SK-N-SH (cell line): ENCODE measurements around the gene ATP8B1. TPM values are rescaled to one million over a fixed set of nuclear protein-coding genes. Genes with fewer than 3 reads are reported as not detected.

Source experiments
- CTCF ChIA-PET: fragments of 300-600, 350-600 bp; formaldehyde crosslinking; extraction: SDS; loops from one replicate; lab custom pipeline; 2021; lab: Yijun Ruan, JAX
- POLR2A ChIA-PET: fragments of 350-600 bp; sonication (Branson Sonifier 250); formaldehyde crosslinking; extraction: SDS; loops from one replicate; lab custom pipeline; 2020; ENCODE audit warnings: antibody characterized with exemption, inconsistent platforms; lab: Yijun Ruan, JAX
- DNase-seq: peaks from one replicate; pipeline ENCODE4 v3.0.0; 2012
- H2AFZ ChIP-seq: fragments of 200-600 bp; sonication (generic); 2 replicates; pipeline ENCODE4 v1.8.1; 2016; ENCODE audit warnings: antibody characterized with exemption, mild to moderate bottlenecking, low read depth
- H3F3A ChIP-seq: fragments of 200-600 bp; sonication (generic); replicated peaks from 2 replicates; pipeline ENCODE3; 2016; ENCODE audit warnings: antibody characterized with exemption, mild to moderate bottlenecking; ENCODE audit not compliant: insufficient read depth
- H3K27ac ChIP-seq, 2 experiments: fragments of 200-500 bp in 1 of 2; fragments of 200-600 bp in 1 of 2; sonication (Bioruptor generic) in 1 of 2; sonication (generic), shearing (Covaris generic) in 1 of 2; 2 replicates each; pipeline versions ENCODE4 v1.5.1 to v1.6.1; 2014 to 2016; ENCODE audit warnings: low read depth in 2 of 2, inconsistent platforms in 1 of 2, low read length in 1 of 2, mild to moderate bottlenecking in 1 of 2, mixed read lengths in 1 of 2
- H3K27me3 ChIP-seq: fragments of 200-600 bp; sonication (generic), shearing (Covaris generic); 2 replicates; pipeline ENCODE4 v1.6.1; 2016; ENCODE audit warnings: mixed run types; ENCODE audit not compliant: insufficient read depth
- H3K36me3 ChIP-seq, 2 experiments: fragments of 200-500 bp in 1 of 2; fragments of 200-600 bp in 1 of 2; sonication (Bioruptor generic) in 1 of 2; sonication (generic) in 1 of 2; replicated peaks in 1 of 2; 2 replicates each; pipeline versions ENCODE3 to v1.5.1; 2014 to 2016; ENCODE audit warnings: low read length in 1 of 2, mild to moderate bottlenecking in 1 of 2; ENCODE audit not compliant: insufficient read depth in 2 of 2, control insufficient read depth in 1 of 2
- H3K4me1 ChIP-seq, 2 experiments: fragments of 200-500 bp in 1 of 2; fragments of 200-600 bp in 1 of 2; sonication (Bioruptor generic) in 1 of 2; sonication (generic), shearing (Covaris generic) in 1 of 2; 2 replicates each; pipeline versions ENCODE4 v1.5.1 to v1.6.1; 2014 to 2016; ENCODE audit warnings: low read depth in 1 of 2, low read length in 1 of 2, mixed run types in 1 of 2; ENCODE audit not compliant: insufficient read depth in 2 of 2, control insufficient read depth in 1 of 2
- H3K4me2 ChIP-seq: fragments of 200-600 bp; sonication (generic), shearing (Covaris generic); 2 replicates; pipeline ENCODE4 v1.6.1; 2017; ENCODE audit warnings: mixed run types
- H3K4me3 ChIP-seq, 2 experiments: fragments of 200-500 bp in 1 of 2; fragments of 200-600 bp in 1 of 2; sonication (Bioruptor generic) in 1 of 2; sonication (generic), shearing (Covaris generic) in 1 of 2; 2 replicates each; pipeline versions ENCODE4 v1.5.1 to v1.8.1; 2014 to 2016; ENCODE audit warnings: low read depth in 2 of 2, inconsistent platforms in 1 of 2, low read length in 1 of 2, mild to moderate bottlenecking in 1 of 2, mixed read lengths in 1 of 2, moderate library complexity in 1 of 2
- H3K79me2 ChIP-seq: fragments of 200-600 bp; sonication (generic); 2 replicates; pipeline ENCODE4 v1.8.1; 2017; ENCODE audit warnings: mild to moderate bottlenecking; ENCODE audit not compliant: insufficient read depth
- H3K9ac ChIP-seq: fragments of 200-600 bp; sonication (generic); 2 replicates; pipeline ENCODE4 v1.6.1; 2017; ENCODE audit warnings: mixed run types
- H3K9me2 ChIP-seq: fragments of 200-600 bp; sonication (generic); 2 replicates; pipeline ENCODE4 v1.6.1; 2017; ENCODE audit warnings: mixed run types
- H3K9me3 ChIP-seq: fragments of 200-600 bp; sonication (generic); 2 replicates; pipeline ENCODE4 v1.6.1; 2017; ENCODE audit warnings: mixed run types, mild to moderate bottlenecking, moderate library complexity
- H4K20me1 ChIP-seq: fragments of 200-600 bp; sonication (generic); 2 replicates; pipeline ENCODE4 v1.6.1; 2017; ENCODE audit warnings: mild to moderate bottlenecking, mixed run types; ENCODE audit not compliant: insufficient read depth
- CHD2 ChIP-seq: fragments of 150-350 bp; IDR thresholded peaks from 2 replicates; pipeline ENCODE4 v1.6.1; 2018; ENCODE audit warnings: low read length; ENCODE audit not compliant: partially characterized antibody
- CTCF ChIP-seq: fragments of 200-600 bp; sonication (generic); IDR thresholded peaks from 2 replicates; pipeline ENCODE4 v1.6.1; 2017; ENCODE audit warnings: antibody characterized with exemption, mild to moderate bottlenecking, moderate library complexity
- FOSL2 ChIP-seq: IDR thresholded peaks from 2 replicates; pipeline ENCODE4 v1.4.0; 2012; ENCODE audit warnings: low read depth, mild to moderate bottlenecking, moderate library complexity, borderline replicate concordance
- FOXJ3 ChIP-seq: sonication (generic); formaldehyde crosslinking; IDR thresholded peaks from 2 replicates; pipeline ENCODE4 v1.5.1; 2020; ENCODE audit warnings: mild to moderate bottlenecking, missing genetic modification reagents
- FOXM1 ChIP-seq: IDR thresholded peaks from 2 replicates; pipeline ENCODE4 v1.4.0; 2012; ENCODE audit warnings: low read depth, mild to moderate bottlenecking
- GATA2 ChIP-seq: sonication (generic); formaldehyde crosslinking; IDR thresholded peaks from 2 replicates; pipeline ENCODE4 v1.5.0; 2020; ENCODE audit warnings: mild to moderate bottlenecking, missing genetic modification reagents
- JUND ChIP-seq: IDR thresholded peaks from 2 replicates; pipeline ENCODE4 v1.4.0; 2012
- MAX ChIP-seq: IDR thresholded peaks from 2 replicates; pipeline ENCODE4 v1.4.0; 2012; ENCODE audit warnings: low read depth
- MEF2A ChIP-seq: IDR thresholded peaks from 2 replicates; pipeline ENCODE4 v1.4.0; 2012; ENCODE audit warnings: low read depth, borderline replicate concordance
- MXI1 ChIP-seq: IDR thresholded peaks from 2 replicates; pipeline ENCODE4 v1.6.1; 2012; ENCODE audit warnings: mild to moderate bottlenecking, low read depth, low read length, improper control_type of control experiment
- NRF1 ChIP-seq: IDR thresholded peaks from 2 replicates; pipeline ENCODE4 v1.6.1; 2012; ENCODE audit warnings: low read depth, mild to moderate bottlenecking, low read length
- RAD21 ChIP-seq: IDR thresholded peaks from 2 replicates; pipeline ENCODE4 v1.6.1; 2012; ENCODE audit warnings: mild to moderate bottlenecking, low read length
- RCOR1 ChIP-seq: fragments of 150-350 bp; IDR thresholded peaks from 2 replicates; pipeline ENCODE4 v1.6.1; 2017; ENCODE audit warnings: antibody characterized with exemption, low read length
- RFX5 ChIP-seq: IDR thresholded peaks from 2 replicates; pipeline ENCODE4 v1.6.1; 2012; ENCODE audit warnings: mild to moderate bottlenecking, improper control_type of control experiment, low read length
- SMC3 ChIP-seq: IDR thresholded peaks from 2 replicates; pipeline ENCODE4 v1.6.1; 2012; ENCODE audit warnings: low read depth, low read length, improper control_type of control experiment
- TAF1 ChIP-seq: IDR thresholded peaks from 2 replicates; pipeline ENCODE4 v1.6.1; 2012; ENCODE audit warnings: low read depth, mild to moderate bottlenecking, low read length, moderate library complexity, borderline replicate concordance
- TEAD4 ChIP-seq: IDR thresholded peaks from 2 replicates; pipeline ENCODE4 v1.4.0; 2012; ENCODE audit warnings: mild to moderate bottlenecking, borderline replicate concordance; ENCODE audit not compliant: insufficient read depth
- USF2 ChIP-seq: fragments of 150-350 bp; IDR thresholded peaks from 2 replicates; pipeline ENCODE4 v1.6.1; 2017; ENCODE audit warnings: antibody characterized with exemption, low read length, low read depth, borderline replicate concordance
- ZBTB33 ChIP-seq: IDR thresholded peaks from 2 replicates; pipeline ENCODE4 v1.4.0; 2012; ENCODE audit warnings: low read depth, borderline replicate concordance
- polyA plus RNA-seq, 3 experiments: library from polyadenylated mRNA; depleted of rRNA; stranded (reverse); fragments of >200 nt; gene quantifications; 2 replicates each; pipeline ENCODE4 v1.2.3, GENCODE V29; 2012
- TF ChIP-seq, protein P1 (sequence below): IDR thresholded peaks from 2 replicates; pipeline ENCODE4 v1.6.1; 2012; ENCODE audit warnings: mild to moderate bottlenecking, low read depth, low read length, moderate library complexity

ATP8B1 gene
- polyA plus RNA-seq, 1 of the 3 experiments (the other 2 are of a cell fraction): 43.8 TPM

DNA sequence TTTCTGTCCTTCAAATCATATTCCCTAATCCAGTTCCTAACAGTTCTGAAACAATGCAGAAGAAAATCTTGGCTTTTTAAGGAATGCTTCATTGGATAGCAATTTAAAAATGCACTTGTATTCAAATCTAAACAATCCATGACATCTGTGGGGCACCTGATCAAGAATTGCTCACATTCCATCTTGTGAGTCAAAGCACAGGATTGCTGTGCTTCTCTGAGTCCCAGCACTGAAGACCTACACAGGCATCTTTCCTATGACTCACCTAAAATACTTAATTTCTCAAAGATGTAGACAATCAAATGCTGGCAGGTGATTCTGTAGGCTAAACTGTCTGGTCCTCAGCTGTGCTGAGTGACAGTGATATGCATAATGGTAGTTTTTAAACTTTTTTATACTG is 10.1 kb upstream of the ATP8B1 start (continued):
- TF ChIP-seq, protein P1, sequence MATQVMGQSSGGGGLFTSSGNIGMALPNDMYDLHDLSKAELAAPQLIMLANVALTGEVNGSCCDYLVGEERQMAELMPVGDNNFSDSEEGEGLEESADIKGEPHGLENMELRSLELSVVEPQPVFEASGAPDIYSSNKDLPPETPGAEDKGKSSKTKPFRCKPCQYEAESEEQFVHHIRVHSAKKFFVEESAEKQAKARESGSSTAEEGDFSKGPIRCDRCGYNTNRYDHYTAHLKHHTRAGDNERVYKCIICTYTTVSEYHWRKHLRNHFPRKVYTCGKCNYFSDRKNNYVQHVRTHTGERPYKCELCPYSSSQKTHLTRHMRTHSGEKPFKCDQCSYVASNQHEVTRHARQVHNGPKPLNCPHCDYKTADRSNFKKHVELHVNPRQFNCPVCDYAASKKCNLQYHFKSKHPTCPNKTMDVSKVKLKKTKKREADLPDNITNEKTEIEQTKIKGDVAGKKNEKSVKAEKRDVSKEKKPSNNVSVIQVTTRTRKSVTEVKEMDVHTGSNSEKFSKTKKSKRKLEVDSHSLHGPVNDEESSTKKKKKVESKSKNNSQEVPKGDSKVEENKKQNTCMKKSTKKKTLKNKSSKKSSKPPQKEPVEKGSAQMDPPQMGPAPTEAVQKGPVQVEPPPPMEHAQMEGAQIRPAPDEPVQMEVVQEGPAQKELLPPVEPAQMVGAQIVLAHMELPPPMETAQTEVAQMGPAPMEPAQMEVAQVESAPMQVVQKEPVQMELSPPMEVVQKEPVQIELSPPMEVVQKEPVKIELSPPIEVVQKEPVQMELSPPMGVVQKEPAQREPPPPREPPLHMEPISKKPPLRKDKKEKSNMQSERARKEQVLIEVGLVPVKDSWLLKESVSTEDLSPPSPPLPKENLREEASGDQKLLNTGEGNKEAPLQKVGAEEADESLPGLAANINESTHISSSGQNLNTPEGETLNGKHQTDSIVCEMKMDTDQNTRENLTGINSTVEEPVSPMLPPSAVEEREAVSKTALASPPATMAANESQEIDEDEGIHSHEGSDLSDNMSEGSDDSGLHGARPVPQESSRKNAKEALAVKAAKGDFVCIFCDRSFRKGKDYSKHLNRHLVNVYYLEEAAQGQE: no peak
- peak; percentile 97 for TF ChIP-seq FOXM1
- no peak for TF ChIP-seq TAF1
- no peak for TF ChIP-seq RAD21
- TF ChIP-seq USF2: no peak
- TF ChIP-seq MXI1: no peak
- TF ChIP-seq CTCF: no peak
- no peak for TF ChIP-seq SMC3
- no peak for TF ChIP-seq FOXJ3 (CRISPR knock-in tag)
- no peak for TF ChIP-seq NRF1
- no peak for TF ChIP-seq CHD2
- TF ChIP-seq GATA2 (CRISPR knock-in tag): no peak
- no peak for TF ChIP-seq RFX5
- TF ChIP-seq, all 33 proteins: peak for 15

DNA sequence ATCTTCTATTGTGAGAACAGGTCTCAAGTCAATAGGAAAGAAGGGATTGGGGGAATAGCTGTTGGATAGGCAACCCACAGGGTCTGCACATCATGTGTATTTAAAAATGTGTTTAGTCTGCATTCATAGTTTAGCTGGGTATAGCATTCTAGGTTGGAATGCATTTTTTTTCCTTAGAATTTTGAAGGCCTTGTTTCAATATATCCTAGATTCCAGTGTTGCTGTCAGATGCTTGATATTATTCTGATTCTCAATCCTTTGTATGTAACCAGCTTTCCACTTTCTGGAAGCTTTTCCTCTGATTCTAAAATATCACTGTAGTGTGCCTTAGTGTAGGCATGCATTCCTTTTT is 9.0 kb upstream of the ATP8B1 start:
- Histone ChIP-seq H2AFZ (no peak overlapping the region), H3K27me3 (no peaks in the 10 kb centered on the region), H3K79me2 (no peaks in the 10 kb centered on the region), H3K4me1 (peaks cover 0 to 26% of the 10 kb centered on the region in 2 experiments; a peak in 3 of 4 replicates), H3K36me3 (peaks cover 0 to 7% of the 10 kb centered on the region in 2 experiments), H4K20me1 (no peaks in the 10 kb centered on the region), H3F3A (peaks cover 49% of the 10 kb centered on the region), H3K9me2 (no peaks in the 10 kb centered on the region), H3K9me3 (no peaks in the 10 kb centered on the region), H3K4me3 (no peak overlapping the region), H3K27ac (no peak overlapping the region; a peak in 1 of 4 replicates), H3K9ac (no peak overlapping the region), H3K4me2 (no peak overlapping the region)
- ChIA-PET POLR2A (no interaction called here), CTCF (no interaction called here)
- DNase-seq: no peak
- no peak for TF ChIP-seq JUND
- TF ChIP-seq FOSL2: no peak
- no peak for TF ChIP-seq NRF1
- TF ChIP-seq TAF1: no peak
- TF ChIP-seq FOXM1: no peak
- TF ChIP-seq TEAD4: no peak
- no peak for TF ChIP-seq RFX5
- no peak for TF ChIP-seq MAX
- TF ChIP-seq ZBTB33: no peak
- no peak for TF ChIP-seq RCOR1
- no peak for TF ChIP-seq GATA2 (CRISPR knock-in tag)
- TF ChIP-seq CTCF: no peak
- no peak for TF ChIP-seq MEF2A
- no peak for TF ChIP-seq FOXJ3 (CRISPR knock-in tag)
